Loucy (cell line): ENCODE results near the gene SELENOS.

Source experiments
- CTCF ChIP-seq: fragments of 200-600 bp; sonication (generic); conservative IDR thresholded peaks from 2 replicates; pipeline ENCODE4 v1.5.1; 2014; ENCODE audit warnings: mild to moderate bottlenecking, antibody characterized with exemption, low read length
- EZH2phosphoT487 ChIP-seq: fragments of 200-600 bp; IDR thresholded peaks from 2 replicates; pipeline ENCODE4 v1.6.1; 2018; ENCODE audit warnings: antibody characterized with exemption, mild to moderate bottlenecking, moderate library complexity, borderline replicate concordance

GRCh38 chr15:101237251-101237650 is 40.0 kb downstream of the SELENOS start:
- TF ChIP-seq CTCF (no peak), EZH2phosphoT487 (no peak)
